ENCODE results near the gene DNAJB6.

DNAJB6 gene

DNA sequence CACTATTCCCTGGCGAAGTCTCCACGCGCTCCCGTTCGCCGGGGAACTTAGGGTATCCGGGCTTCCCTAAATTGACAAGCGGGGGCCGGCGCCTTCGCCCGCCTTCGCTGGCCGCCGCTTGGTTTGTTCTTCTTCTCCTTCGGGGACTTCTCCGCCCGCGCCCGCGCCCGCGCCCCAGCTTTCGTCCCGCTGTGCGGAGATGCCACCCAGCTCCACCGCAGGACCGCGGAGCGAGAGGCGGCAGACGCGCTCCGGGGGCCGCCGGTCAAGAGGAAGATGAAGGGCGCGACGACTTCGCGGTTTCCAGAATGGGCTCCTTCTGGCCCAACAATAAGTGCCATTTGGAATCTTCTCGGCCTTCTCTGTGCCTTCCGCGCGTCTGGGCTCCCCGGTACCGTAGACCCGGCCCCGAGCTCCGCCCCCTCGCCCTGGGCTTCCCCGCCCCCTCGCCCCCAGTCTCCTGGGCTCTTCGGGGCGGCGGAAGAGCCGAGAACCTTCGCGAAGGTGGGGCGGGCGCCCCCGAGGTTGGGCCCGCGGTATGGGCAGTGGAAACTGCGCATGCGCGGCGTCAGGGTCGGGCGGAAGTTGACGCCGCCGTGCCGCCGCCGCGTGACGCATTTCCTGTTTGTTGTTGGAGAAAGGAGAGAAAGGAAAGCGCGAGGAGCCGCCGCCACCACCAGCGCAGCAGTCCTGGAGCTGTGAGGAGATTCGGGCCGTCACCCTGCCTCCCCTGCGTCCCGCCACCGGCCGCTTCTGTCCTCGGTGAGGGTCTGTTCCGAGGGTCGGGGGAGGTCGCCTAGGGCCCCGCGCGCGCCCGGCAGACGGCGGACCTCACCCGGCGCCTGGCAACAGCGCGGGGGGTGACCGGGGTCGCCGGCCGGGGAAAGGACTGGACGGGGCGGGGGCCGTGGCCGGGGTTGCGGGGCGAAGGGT, at the start of gene DNAJB6:
Gene DNAJB6 (plus strand): TSS at position 622 of the 933 bp plus-strand sequence. CDS start 21,569 bp downstream, outside the sequence.
- peak; percentile 98 for DNase-seq

DNA sequence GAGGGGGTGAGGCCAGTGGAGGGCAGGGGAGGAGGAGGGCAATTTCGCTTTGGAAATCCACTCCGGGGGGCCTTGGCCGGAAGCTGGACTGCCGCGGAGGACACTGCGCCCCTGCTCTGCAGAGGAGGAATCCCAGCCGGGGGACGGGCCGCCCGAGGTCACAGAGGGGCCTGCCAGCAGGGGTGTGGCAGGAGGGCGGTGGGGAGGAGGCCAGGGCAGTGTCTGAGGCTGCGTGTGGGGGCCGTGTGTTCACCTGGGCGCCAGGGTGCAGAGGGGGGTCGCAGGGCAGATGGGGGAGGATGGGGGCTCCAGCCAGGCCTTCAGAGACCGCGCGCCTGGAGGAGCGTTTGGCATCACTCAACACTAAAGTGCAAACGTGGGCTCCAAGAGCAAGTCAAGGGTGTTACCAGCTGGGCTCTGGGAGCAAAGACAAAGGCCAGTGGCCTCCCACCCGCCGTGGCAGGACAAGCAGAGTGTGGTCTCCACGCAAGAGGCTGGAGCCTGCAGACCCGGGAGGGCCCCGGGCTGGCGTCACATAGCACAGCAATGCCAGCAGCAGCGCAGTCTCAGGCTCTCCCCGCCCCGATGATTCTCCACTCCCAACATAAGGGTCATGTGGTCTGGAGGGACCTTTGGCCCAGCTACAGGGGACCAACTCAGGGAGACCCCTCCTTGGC, 45.3 kb upstream of the DNAJB6 start:
- DNase-seq = no peak

DNA sequence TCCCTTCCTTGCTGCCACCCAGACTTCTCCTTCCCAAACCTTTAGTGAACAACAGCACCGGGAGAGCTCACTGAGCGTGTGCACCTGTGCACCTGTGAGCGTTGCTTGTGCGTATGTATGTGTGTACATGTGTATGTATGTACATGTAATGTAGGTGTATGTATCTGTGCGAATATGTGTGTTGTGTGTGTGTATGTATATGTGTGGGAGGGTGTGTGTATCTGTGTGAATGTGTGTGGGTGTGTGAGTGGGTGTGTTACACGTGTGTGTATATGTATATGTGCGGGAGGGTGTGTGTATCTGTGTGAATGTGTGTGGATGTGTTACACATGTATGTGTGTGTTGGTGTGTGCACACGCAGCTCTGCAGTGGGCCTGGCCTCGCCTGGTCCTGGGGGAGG, 44.5 kb upstream of the DNAJB6 start:
- DNase-seq = no peak

DNA sequence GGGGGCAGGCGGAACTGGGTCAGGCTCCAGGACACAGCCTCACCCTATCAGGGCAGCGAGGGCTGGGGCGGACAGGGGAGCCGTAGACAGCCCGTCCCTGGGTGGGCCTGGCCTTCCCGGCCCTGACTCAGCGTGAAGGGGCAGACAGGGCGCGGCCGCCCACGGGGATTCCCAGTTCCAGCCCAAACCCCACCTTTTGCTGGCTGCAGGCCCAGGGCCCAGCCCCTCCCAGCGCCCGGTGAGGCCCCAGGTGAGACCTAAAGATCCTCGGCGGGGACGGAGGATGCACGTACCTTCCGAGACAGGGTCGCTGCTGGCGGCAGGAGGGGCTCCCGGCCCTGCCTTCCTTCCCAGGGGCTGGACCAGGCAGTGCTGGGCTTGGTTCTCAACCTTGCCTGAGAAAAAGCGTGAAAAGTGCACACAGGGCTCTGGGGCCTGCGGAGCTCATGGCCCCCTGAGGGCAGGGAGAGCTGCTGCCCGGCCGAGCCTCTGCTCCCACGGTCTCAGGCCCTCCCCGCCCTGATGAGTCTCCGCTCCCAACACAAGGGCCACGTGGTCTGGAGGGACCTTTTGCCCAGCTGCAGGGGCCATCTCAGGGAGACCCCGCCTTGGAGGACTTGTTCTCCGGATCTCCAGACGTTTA, 43.9 kb upstream of the DNAJB6 start:
- no peak for DNase-seq

DNA sequence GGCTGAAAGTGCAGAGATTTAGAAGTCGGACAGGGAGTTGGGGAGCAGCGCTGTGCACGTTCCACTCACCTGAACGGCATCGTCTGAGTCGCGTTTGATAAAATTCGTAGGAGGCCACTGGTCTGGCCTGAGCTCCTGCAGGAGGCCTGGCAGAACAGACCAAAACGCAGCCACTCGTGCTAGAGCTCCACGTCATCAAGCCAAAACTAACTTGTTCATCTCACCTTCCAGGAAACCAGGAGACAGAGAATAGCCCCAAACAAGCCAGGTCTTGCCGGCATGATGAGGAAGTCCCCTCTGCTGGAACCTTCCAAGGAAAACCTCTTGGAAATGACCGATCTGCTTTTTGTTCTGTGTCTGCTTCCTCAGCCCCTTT, 43.4 kb upstream of the DNAJB6 start:
- no peak for DNase-seq

DNA sequence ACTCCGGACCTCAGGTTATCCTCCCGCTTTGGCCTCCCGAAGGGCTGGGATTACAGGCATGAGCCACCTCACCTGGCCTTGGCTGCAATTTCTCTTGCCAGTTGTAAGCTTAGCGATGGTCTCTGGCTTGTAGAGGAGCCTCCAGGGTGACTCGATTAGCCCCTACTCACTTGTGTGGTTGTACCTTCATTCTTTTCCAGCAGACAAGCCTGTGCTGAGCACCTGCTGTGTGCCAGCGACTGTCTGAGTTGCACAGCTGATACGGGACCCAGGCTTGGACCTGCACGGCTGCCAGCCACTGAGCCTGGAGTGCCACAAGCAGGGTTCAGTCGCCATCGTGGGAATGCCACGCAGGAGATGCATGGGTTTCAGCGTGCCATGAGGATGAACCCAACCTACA, 42.0 kb upstream of the DNAJB6 start:
- no peak for DNase-seq

DNA sequence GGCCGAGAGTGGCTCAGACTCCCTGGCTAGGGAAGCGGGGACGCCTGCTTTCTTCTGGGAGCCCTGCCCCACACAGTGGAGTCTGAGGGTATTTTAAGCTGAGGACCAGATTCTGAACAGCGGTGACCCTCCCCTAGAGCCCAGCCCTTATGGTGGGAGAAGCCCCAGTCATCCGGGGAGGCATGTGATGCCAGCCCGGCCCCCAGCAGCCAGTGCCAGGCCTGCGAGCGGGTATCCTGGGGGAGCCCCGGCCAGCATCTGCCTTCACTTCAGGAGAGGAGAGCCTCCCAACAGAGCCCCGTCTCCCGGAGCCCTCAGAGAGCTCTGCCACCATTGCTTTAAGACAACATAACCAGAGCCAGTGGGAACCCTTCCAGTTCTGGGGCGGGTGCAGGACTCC, 41.5 kb upstream of the DNAJB6 start:
- DNase-seq = no peak

DNA sequence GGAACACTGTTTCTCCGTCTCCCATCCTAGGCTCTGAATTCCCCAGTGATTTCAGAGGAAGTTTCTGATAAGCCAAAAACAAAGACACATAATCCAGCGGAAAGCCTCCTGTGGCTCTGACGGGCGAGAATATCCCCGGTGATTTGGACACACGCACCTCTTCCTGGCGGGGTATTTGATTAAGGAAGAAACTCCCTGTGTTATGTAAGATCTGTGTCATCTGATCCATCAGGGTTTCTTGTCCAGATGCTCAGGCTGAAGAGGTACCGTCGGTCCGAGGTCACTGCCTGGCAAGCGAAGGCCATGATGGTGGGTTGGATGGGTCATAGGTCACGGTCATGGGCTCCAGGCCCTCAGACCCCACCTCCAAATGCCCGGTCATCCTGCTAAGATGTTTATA, 39.6 kb upstream of the DNAJB6 start:
- no peak for DNase-seq

DNA sequence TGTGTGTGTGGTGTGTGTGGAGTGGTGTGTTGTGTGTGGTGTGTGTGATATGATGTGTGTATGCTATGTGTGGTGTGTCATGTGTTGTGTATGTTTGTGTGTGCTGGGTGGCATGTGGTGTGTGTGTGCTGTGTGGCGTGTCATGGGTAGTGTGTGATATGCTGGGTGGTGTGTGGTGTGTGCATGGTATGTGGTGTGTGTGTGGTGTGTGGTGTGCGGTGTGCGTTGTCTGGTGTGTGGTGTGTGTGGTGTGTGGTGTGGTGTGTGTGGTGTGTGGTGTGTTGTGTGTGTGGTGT, 37.5 kb upstream of the DNAJB6 start:
- no peak for DNase-seq

DNA sequence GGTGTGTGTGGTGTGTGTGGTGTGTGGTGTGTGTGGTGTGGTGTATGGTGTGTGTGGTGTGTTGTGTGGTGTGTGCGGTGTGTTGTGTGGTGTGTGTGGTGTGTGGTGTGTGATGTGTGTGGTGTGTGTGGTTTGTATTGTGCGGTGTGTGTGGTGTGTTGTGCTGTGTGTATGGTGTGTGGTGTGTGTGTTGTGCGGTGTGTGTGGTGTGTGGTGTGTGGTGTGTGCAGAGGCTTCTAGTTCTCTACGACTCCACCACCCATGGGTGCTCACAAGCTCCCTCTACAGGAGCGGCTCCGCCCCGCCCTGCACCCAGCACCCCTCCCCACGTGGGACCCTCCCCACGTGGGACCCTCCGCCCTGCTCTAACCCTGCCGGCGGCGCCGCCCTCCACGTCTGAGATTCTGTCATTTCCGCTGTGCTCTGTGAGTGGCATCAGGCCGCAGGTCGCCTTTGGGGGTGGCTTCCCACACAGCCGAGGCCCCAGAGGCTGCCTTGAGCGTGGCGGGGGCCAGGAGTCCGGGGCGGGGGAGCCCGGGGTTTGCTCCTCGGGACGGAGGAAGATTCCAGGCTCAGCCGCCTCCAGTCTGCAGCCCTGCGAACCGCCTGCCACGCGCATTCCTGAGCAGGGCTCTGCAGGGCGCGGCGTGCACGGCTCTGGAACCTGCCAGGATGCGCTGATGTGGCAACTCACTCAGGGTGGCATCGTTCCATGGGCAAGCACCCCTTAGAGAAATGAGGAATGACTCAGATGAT, 37.0 kb upstream of the DNAJB6 start:
- DNase-seq = no peak

DNA sequence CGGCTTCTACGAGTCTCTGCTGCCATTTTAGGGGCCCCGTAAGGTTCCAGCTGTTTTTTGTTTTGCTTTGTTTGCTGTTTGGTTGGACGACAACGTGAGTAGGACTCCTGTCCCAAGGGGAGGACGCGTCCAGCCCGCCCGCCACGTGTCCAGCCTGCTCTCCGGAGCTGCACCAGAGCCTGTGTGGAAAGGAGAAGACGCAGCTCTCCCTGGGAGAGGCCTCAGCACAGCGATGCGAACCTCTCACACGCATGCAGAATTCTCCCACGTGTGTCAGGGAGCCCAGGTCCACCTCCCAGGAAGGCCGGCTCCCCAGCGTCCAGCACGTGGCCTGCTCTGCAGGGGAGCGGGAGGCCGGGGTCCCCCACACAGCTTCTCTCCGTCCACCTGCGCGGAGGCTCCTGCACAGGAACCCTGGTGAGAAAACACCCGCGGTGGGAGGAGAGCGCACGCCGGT, 36.4 kb upstream of the DNAJB6 start:
- DNase-seq = no peak

DNA sequence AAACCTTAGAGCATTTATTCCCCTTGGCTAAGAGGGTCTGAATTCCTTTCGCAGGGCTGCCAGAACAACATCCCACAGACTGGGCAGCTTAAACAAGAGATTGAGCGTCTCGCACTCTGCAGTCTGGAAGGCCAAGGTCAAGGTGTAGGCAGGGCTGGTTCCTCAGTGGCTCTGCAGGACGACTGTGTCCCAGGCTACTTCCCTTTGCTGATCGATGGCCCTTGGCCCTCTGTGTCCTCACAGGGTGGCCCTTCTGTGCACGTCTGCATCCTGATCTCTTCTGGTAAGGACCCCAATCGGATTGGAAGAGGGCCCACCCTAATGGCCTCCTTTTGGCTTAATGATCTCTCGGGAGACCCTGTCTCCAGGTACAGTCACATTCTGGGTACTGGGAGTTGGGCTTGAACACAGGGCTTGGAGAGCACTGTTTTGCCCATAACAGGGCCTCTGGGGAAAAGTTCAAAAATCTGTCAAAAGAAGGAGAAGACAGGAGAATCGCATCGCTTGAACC, 35.1 kb upstream of the DNAJB6 start:
- no peak for DNase-seq

DNA sequence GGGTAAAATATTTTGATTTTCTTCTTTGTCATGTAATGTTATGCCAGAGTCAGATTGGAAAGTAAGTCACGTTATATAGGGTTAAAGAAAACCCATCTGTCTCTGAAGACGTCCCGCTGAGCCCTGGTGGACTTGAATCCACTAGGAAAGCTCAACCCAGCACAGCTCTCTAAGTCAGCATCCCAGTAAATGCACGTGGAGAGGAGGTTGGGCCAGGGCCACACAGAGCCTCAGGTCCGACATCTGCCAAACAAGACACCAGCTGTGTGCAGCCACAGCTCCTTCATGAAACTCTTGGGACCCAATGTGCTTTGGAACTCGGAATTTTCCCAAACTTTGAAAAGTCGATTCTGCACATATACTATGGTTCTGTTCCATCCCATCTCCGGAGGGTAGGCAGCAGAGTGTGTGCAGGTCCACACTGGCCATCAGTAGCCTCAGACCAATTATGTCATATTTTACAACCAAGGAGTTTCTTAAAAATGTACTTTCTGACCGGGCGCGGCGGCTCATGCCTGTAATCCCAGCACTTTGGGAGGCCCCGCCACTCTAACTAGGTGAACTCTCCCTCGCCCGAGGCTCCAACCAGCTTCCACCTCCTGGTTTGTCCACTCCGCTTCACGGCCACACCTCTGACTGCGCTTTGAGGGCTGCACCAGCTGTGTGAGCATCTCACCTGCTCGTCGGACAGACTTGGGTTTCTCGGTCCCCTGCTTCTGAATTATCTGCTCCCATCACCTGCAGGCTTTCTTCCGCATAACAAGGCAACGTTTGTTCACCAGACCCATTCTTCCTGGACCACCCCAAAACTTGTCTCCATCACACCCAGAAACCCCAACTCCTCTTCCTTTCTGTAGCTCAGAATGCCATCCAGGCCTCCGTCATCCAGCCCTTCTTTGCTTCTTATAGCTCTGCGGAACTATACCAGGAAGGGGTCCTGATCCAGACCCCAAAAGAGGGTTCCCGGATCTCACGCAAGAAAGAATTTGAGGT, 29.7 kb upstream of the DNAJB6 start:
- no peak for DNase-seq

DNA sequence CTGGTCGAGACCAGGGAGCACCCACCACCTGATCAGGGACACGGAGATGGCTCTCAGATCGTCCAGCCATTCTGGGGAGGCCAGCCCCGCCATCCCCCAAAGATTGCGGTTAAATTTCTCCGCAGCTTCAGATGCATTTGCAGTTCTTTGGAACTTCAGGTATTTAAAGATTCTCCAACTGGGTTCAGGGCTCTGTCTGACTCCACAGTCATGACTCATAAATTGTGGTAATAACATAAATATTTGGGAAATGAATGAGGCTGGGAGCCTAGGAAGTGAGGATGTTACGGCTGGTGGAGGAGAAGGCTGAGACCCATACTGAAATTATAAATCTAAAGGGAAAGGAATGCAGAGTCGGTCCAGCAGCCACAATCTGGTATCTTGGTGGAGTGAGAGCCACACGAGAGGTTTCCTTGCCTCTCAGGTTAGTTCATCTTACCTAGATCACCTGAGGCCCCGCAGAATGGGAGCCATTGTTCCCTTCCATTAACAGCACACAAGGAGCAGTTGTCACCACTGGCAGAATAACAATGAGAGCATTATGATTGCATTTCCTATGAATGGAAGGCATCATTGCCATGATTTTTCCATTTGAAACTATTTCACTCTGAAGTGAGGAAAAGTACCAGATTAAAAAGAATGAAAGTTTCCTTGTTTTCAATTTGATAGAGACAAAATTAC, 26.7 kb upstream of the DNAJB6 start:
- DNase-seq = peak; percentile 12

DNA sequence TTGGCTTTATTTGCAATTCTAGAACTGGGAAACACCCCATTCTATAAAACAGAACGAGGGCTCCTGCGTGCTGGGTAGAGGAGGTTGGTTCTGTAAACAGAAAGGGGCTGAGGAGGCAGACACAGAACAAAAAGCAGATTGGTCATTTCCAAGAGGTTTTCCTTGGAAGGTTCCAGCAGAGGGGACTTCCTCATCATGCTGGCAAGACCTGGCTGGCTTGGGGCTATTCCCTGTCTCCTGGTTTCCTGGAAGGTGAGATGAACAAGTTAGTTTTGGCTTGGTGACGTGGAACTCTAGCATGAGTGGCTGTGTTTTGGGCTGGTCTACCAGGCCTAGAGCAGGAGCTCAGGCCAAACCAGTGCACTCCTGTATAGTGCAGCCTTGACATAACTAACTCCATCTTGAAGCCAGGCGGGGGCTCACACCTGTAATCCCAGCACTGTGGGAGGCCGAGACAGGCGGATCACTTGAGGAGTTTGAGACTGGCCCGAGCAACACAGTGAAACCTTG, 26.1 kb upstream of the DNAJB6 start:
- DNase-seq = no peak

DNA sequence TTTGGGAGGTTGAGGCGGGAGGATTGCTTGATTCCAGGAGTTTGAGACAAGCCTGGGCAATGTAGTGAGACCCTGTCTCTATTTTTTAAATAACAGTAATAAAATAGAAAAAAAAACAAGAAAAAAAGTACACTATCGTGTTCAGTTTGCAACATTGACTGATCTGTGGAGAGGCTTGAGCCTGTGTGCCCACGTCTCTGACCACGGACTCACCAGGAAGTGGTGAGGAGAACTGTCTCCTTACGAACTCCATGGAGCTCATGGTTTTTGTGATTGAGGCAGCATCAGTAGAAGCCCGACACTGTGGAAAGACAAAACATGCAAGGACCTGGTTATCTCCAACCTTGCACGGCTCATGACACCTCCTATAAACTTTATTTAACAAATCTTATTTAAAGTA, 23.9 kb upstream of the DNAJB6 start:
- DNase-seq = no peak

DNA sequence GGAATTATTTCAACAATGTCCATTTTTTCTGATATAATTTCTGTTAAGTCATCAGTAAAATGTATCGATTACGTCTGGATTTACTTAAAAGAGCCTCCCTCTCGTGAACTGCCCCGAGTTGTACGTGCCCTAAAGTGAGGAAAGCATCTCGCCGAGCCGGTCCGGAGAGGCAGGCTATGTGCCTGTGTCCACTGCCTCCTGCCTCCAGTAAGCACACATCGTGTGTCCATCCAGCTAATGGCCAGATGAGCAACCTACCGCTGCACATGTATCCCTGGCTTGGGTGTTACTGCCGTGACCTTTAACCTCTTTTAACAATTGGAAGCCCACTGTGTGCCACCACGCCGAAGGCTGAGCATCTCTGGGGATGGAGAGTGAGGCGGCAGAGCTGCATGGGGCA, 23.2 kb upstream of the DNAJB6 start:
- DNase-seq = no peak

DNA sequence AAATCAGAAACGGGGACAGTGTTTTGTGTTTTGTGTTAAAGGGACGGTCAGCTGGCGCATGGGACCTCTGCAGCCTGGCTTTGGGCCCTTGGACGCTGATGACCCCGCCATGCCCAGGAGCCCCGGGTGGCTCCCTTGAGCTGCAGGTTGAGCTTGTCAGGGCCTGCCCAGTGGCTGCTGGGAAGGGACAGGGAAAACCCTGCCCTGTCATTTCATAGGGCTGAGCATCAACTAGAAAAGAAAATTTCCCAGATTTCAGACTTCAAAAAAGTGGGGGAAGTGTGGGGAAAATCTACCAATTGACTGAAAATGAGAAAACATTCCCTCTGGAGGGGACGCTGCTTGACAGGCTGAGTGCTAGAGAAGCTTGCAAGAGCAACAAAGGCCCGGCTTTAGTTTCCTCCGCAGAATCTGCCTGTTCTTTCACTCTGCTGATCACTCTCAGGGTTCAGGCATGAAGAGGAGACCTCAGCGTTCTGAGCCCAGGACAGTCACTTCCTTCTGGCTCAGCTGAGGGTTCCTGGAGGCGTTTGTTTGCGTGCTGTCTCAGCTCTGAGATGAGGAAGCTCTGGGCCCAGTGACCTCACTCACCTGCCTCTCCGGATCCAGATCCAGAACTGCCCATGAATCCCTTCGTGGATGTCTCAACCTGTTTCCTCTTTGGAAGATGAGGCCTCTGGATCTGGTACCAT, 18.6 kb upstream of the DNAJB6 start:
- DNase-seq = no peak

DNA sequence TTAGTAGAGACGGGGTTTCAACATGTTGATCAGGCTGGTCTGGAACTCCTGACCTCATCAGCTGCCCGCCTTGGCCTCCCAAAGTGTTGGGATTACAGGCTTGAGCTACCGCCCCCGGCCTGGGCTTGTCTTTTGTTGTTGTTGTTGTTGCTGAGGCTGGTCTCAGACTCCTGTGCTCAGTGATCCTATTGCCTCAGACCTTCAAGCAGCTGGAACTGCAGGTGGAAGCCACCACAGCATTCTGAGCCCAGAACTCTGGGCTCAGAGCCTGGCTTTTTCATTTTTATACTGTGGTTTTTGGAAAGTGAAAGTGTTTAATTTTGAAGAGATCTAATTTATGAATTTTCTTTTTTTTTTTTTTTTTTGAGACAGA, 16.2 kb upstream of the DNAJB6 start:
- DNase-seq = no peak

DNA sequence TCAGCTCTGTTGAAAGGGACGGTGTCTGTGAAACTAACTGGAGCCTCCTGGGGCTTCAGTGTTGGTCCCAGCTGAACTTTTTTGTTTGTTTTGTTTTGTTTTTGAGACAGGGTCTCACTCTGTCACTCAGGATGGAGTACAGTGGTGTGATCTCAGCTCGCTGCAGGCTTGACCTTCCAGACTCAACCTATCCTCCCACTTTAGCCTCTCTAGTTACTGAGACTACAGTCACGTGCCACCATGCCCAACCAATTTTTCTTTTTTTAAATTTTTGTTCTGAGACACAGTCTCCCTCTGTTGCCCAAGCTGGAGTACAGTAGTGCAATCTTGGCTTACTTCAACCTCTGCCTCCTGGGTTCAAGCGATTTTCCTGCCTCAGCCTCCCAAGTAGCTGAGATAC, 13.4 kb upstream of the DNAJB6 start:
- DNase-seq = no peak
